Measurements from ENCODE around the gene PIGM.

PIGM gene

GRCh38 chr1:159989581-159989980, 42.2 kb downstream of the PIGM start:
- DNase-seq (ENCODE audit: low read depth in 2 of 2), result no peak

GRCh38 chr1:159988006-159988405, 43.8 kb downstream of the PIGM start:
- no peak for DNase-seq (ENCODE audit: low read depth in 2 of 2)

GRCh38 chr1:159987186-159987585, 44.6 kb downstream of the PIGM start:
- DNase-seq (ENCODE audit: low read depth in 2 of 2), result no peak

- no peak for DNase-seq (ENCODE audit: low read depth in 2 of 2)
These were observed 45.3 kb downstream of the PIGM start for GRCh38 chr1:159986531-159986930.

GRCh38 chr1:159986093-159986492, 45.7 kb downstream of the PIGM start:
- DNase-seq (ENCODE audit: low read depth in 2 of 2), result no peak

- no peak for DNase-seq (ENCODE audit: low read depth in 2 of 2)
These were observed 46.3 kb downstream of the PIGM start for GRCh38 chr1:159985473-159985872.

- no peak for DNase-seq (ENCODE audit: low read depth in 2 of 2)
These were observed 48.1 kb downstream of the PIGM start for GRCh38 chr1:159983681-159984080.

GRCh38 chr1:159982280-159982679, 49.5 kb downstream of the PIGM start:
- DNase-seq (ENCODE audit: low read depth in 2 of 2), result no peak

GRCh38 chr1:159981351-159982055, 50.3 kb downstream of the PIGM start:
- DNase-seq (ENCODE audit: low read depth in 2 of 2), result no peak

- no peak for DNase-seq (ENCODE audit: low read depth in 2 of 2)
These were observed 51.0 kb downstream of the PIGM start for GRCh38 chr1:159980786-159981185.

GRCh38 chr1:159980076-159980475, 51.7 kb downstream of the PIGM start:
- DNase-seq (ENCODE audit: low read depth in 2 of 2), result no peak

- no peak for DNase-seq (ENCODE audit: low read depth in 2 of 2)
These were observed 52.5 kb downstream of the PIGM start for GRCh38 chr1:159979257-159979656.

GRCh38 chr1:159978107-159978398, 53.7 kb downstream of the PIGM start:
- DNase-seq (ENCODE audit: low read depth in 2 of 2), result no peak

- no peak for DNase-seq (ENCODE audit: low read depth in 2 of 2)
These were observed 54.3 kb downstream of the PIGM start for GRCh38 chr1:159977364-159978106.
